ENCODE measurements around the gene PLRG1.

Gene PLRG1

GRCh38 chr4:154517591-154517990 is 32.6 kb downstream of the PLRG1 start:
- no peak for DNase-seq (ENCODE audit: low read depth)

GRCh38 chr4:154516318-154517029 is 33.7 kb downstream of the PLRG1 start:
- DNase-seq (ENCODE audit: low read depth), result no peak

DNA sequence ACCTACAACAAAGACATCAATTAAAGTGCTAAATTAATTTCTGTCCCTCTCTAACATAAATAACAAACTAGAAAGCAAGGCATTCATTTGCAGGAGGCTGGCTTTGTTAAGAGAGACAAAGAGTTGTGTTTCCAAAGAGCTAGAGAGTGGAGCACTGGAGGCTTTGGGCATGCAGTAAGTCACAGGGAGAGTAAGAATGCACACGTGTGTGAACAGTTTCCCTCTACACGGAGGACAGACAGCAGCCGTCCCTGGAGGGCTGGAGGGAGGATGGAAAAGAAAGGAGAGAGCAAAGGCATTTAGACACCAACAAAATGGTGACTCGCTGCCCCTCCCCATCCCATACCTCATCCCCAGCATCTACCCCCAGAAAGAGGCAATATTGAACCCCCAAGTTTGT is 38.2 kb downstream of the PLRG1 start:
- no peak for DNase-seq (ENCODE audit: low read depth)

DNA sequence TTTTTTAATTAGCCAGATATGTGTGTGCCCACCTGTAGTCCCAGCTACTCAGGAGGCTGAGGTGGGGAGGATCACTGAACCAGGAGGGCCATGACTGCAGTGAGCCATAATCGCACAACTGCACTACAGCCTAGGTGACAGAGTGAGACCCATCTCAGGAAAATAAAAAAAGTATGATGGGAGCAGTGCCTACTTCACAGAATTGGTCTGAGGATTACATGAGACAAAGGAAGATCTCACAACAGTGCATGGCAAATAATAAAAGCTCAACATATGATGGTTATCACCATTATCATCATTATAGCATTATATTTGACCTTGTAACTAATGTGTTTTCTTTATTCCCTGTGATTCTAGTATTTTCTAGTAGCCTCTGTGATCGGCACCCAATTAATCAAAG is 38.7 kb downstream of the PLRG1 start:
- no peak for DNase-seq (ENCODE audit: low read depth)

DNA sequence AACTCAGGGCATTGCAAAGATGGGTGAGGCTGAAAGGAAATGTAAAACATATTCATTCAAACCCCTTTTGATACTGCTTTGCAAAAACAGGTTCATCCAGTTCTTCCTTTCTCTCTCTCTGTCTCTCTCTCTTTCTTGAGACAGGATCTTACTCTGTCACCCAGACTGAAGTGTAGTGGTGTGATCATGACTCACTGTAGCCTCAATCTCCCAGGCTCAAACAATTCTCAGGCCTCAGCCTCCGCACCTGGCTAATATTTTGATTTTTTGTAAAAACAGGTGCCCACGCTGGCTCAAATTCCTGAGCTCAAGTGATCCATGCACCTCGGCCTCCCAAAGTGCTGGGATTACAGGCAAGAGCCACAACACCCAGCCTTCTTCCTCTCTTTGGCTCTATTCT is 43.0 kb downstream of the PLRG1 start:
- no peak for DNase-seq (ENCODE audit: low read depth)

DNA sequence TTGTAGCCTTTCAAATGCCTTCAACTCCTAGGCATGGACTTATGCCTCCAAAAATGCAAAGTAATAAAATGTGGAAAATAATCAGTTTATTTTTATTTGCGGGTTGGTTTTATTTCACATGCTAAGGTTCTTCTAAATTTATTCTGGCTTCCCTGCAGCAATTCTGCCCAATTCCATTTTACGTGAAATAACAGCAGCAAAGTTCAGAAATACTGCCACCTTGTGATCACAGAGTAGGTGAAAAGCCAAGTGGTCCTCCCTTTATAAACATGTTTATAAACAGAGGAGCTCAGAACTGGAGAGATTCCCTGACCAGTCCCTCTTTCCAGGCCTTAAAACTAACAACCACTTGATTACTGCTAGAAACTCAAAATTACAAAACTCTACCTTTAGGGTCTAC is 43.9 kb downstream of the PLRG1 start:
- DNase-seq (ENCODE audit: low read depth), result no peak

DNA sequence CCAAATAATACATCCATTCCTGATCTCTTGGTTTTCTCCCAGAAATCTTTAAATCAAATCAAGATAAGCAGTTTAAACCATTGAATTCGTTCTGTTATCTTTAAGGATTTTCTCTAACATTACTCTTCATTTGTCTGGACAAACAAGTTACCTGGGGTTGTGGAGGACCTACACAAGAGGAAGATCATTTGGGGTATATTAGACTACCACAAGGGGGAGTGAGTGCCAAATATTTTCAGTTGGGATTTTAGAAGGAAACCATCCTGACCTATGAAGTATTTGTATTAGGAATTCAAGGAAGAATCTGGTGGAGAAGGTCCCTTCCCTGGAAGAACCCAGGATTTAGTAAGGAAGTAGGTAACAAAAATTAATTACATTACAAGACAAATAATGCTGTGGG is 46.6 kb downstream of the PLRG1 start:
- no peak for DNase-seq (ENCODE audit: low read depth)

GRCh38 chr4:154502111-154502510 is 48.1 kb downstream of the PLRG1 start:
- no peak for DNase-seq (ENCODE audit: low read depth)

DNA sequence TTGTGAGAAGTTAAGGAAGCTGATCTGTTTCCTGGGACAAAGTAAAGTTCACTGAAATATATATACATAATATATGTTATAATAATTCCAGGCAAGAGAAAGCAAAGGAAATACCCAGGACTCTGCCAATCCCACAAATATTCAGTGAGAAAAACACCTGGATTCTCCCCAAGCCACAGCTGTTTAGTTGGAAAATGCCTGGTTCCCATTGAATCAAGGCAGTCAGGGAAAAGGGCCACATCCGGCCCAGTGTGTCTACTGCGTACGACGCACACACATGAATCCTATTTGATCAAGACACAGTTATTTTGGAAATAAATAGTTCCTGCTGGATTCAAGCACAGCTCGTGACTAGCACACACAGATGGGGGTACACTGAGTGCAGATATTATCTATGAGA is 52.3 kb downstream of the PLRG1 start:
- DNase-seq (ENCODE audit: low read depth), result no peak

DNA sequence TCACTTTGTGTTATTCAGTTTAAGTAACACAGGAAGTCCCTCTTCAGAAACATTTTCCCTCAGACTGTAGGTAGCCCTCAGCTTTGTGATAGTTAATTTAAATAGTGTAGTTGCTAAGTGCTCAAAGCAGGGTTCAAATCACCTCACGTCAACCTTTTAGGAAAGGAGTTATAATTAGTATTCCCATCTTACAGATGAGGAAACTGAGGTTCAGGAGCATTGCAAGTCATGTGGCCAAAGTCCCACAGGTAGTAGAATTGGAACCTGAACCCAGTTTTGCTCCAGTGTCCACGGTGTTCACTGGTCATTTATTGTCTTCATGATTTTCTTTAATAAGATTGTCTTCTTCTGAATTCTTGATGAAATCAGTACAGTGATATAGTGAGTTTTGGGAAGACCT is 54.3 kb downstream of the PLRG1 start:
- no peak for DNase-seq (ENCODE audit: low read depth)

GRCh38 chr4:154492288-154492687 is 57.9 kb downstream of the PLRG1 start:
- no peak for DNase-seq (ENCODE audit: low read depth)

GRCh38 chr4:154491341-154492271 is 58.6 kb downstream of the PLRG1 start, which contains the start of gene DCHS2:
Gene DCHS2 (minus strand): TSS chr4:154491799. CDS start chr4:154491355, 444 bp downstream.
- no peak for DNase-seq (ENCODE audit: low read depth)

DNA sequence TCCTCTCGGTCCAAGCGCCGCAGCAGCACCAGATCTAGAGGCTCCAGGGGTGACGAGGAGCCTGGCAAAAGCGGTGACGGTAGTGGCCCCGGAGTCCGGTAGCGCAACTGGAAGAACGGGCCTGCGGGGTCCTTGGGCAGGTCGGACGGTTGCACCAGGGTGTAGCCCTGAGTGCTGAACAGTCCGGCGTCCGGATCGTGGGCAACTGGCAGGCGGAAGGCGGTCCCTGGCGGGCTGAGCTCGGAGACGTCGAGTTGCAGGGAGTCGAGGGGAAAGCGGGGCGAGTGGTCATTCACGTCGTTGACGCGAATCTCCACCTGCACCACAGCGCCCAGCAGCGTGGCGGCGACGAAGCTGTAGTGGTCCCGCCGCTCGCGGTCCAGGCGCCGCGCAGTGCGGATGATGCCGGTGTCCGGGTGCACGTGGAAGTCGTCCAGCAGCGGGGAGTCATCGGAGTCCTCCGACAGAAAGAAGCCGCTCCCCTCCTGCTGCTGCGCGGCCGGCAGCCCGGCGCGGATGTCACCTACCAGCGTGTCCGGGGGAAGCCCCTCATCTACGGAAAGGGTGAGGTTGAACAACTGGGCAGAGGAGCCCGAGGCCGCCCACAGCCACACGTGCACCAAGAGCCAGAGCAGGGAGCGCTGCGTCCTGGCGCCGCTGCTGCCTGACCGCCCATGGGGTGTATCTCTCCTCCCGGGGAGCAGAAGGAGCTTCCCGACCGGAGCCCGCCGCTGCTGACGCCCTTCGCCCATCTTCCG is 59.4 kb downstream of the PLRG1 start:
- DNase-seq (ENCODE audit: low read depth), result no peak

DNA sequence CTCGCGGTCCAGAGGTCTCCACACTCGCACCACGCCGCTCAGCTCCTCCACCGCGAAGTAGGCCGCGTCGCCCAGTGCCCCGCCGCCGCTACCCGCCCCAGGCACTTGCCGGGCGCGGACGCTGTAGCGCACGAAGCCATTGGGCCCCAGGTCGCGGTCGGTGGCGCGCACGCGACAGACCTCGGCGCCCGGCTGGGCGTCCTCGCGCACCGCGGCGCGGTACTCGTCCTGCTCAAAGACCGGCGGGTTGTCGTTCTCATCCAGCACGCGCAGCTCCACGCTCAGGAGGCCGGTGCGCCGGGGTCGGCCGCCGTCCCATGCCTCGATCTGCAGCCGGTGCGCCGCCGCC is 60.0 kb downstream of the PLRG1 start:
- DNase-seq (ENCODE audit: low read depth), result no peak

- DNase-seq (ENCODE audit: low read depth), result no peak
Observed at GRCh38 chr4:154489558-154490233, 60.5 kb downstream of the PLRG1 start.

DNA sequence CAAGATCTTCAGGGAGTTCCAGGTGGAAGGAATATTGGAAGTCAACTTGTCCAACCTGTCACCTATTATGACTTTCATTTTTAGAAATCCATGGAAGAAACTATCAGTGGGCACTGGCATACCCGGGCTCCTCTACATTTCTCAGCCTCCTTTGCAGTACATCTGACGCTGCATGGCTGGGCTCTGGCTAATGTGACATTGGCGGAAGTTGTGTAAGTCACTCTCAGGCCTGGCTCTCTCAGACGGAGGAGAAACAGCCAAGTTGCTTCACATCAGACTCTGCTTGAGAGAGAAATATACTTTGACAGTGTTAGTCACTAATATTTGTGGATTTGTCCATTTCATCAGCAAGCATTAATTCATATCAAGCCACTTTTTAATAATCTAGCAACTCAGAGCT is 63.1 kb downstream of the PLRG1 start:
- no peak for DNase-seq (ENCODE audit: low read depth)

GRCh38 chr4:154485127-154485773 is 65.0 kb downstream of the PLRG1 start:
- DNase-seq (ENCODE audit: low read depth), result no peak

Data from HS-27A (cell line).